ENCODE data around the gene JPT2.

Gene JPT2

DNA sequence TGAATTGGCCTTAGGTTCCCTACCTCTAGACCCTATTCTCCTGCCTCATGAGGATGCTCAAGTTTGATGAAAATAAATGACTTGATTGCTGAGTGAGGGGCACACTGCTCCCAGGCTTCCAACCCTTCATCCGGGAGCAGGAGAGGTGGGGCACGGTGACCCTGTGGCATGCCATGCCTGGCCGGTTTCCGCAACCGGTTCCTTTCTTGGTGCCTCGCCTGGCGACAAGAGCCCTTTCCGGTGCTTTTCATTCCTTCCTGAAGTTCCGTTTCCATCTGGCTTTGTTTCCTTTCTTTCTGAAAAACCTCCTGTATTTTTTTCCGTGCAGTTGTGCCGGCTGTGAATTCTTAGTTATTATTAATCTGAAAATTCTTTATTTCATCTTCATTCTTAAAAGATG, 38.2 kb upstream of the JPT2 start:
- Histone ChIP-seq H3K27me3 (ENCODE audit: control insufficient read depth in 3 of 3, insufficient read depth in 3 of 3, low read depth in 1 of 3, low read length in 3 of 3) (no peaks in the 10 kb centered on the region), H2BK120ac (ENCODE audit: low read depth, low read length) (no peak overlapping the region), H3K4me2 (ENCODE audit: insufficient read depth, low read length, poor library complexity, severe bottlenecking) (no peak overlapping the region), H2BK15ac (ENCODE audit: low read length) (no peak overlapping the region), H3K9ac (ENCODE audit: low read depth, low read length, poor library complexity) (no peak overlapping the region), H4K8ac (ENCODE audit: low read depth, low read length) (no peak overlapping the region), H3K23ac (ENCODE audit: low read depth, low read length, poor library complexity) (no peak overlapping the region), H3K79me1 (ENCODE audit: low read depth, low read length) (peaks cover 13% of the 10 kb centered on the region), H3K4me1 (ENCODE audit: control insufficient read depth in 2 of 2, insufficient read depth in 1 of 2, low read depth in 1 of 2, low read length in 2 of 2) (no peaks in the 10 kb centered on the region), H2AK5ac (ENCODE audit: low read depth, low read length) (no peak overlapping the region), H2AFZ (ENCODE audit: low read length) (no peak overlapping the region), H3K4ac (ENCODE audit: low read length) (no peak overlapping the region), H3K27ac (replicated peaks; ENCODE audit: low read length) (no peak overlapping the region), H2BK5ac (ENCODE audit: low read length) (no peak overlapping the region), H3K4me3 (ENCODE audit: low read length in 2 of 2) (no peak overlapping the region), H3K18ac (ENCODE audit: low read length) (no peak overlapping the region), H2BK12ac (ENCODE audit: low read length) (no peak overlapping the region), H4K91ac (ENCODE audit: low read depth, low read length, poor library complexity) (no peak overlapping the region), H3K9me3 (replicated peaks in 1 of 2; ENCODE audit: control insufficient read depth in 2 of 2, insufficient read depth in 1 of 2, low read depth in 1 of 2, low read length in 2 of 2) (peaks cover 0 to 2% of the 10 kb centered on the region in 2 donors), H3K36me3 (replicated peaks in 1 of 2; ENCODE audit: control insufficient read depth in 2 of 2, insufficient read depth in 2 of 2, low read length in 2 of 2) (peaks cover 52 to 94% of the 10 kb centered on the region in 2 donors), H3K14ac (ENCODE audit: low read length) (no peak overlapping the region)
- WGBS, 2 donors (ENCODE audit: extremely low coverage in 2 of 2, insufficient read length in 2 of 2, insufficient replicate concordance in 1 of 2), result no CpG with 5 or more reads among the region's 11 CpGs
- DNase-seq (ENCODE audit: low spot score), result no peak

DNA sequence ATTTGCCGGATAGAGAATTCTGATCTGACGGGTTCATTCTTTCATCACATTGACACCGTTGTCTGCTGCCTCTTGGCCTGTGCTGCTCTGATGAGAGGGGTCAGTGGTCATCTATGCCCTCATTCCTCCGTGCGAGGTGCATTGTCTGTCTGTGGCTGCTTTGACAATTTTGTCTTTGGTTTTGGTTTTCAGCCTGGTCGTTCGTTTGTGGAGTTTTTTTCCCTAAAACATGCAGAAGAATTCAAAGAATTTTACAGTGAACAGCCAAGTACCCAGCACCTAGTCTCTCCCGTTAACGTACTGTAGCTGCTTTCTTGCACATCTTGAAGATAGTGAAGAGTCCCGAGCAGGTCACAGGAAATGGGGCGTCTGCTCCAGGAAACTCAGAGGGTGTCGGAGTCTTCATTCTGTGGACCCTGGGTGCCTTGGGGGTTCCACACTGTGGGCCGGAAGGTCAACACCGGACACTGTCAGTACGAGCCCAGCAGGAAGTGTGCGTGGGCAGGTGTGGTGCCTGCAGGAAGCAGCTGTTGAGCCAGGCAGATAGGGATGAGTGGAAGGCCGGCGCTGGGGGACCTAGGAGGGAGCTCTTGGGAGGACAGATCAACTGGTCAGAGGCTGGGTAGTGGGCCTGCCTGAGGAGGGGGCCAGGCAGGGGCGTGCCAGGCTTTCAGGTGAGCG, 37.7 kb upstream of the JPT2 start:
- WGBS, 2 donors (ENCODE audit: extremely low coverage in 2 of 2, insufficient read length in 2 of 2, insufficient replicate concordance in 1 of 2), result no CpG with 5 or more reads among the region's 20 CpGs
- Histone ChIP-seq H2AK5ac (ENCODE audit: low read depth, low read length) (no peak overlapping the region), H3K9me3 (replicated peaks in 1 of 2; ENCODE audit: control insufficient read depth in 2 of 2, insufficient read depth in 1 of 2, low read depth in 1 of 2, low read length in 2 of 2) (peaks cover 0 to 2% of the 10 kb centered on the region in 2 donors), H2BK120ac (ENCODE audit: low read depth, low read length) (no peak overlapping the region), H2BK5ac (ENCODE audit: low read length) (no peak overlapping the region), H3K27ac (replicated peaks; ENCODE audit: low read length) (no peak overlapping the region), H4K91ac (ENCODE audit: low read depth, low read length, poor library complexity) (no peak overlapping the region), H3K36me3 (replicated peaks in 1 of 2; ENCODE audit: control insufficient read depth in 2 of 2, insufficient read depth in 2 of 2, low read length in 2 of 2) (peaks cover 54 to 94% of the 10 kb centered on the region in 2 donors), H3K18ac (ENCODE audit: low read length) (no peak overlapping the region), H2BK15ac (ENCODE audit: low read length) (no peak overlapping the region), H2AFZ (ENCODE audit: low read length) (no peak overlapping the region), H3K4me2 (ENCODE audit: insufficient read depth, low read length, poor library complexity, severe bottlenecking) (no peak overlapping the region), H3K27me3 (ENCODE audit: control insufficient read depth in 3 of 3, insufficient read depth in 3 of 3, low read depth in 1 of 3, low read length in 3 of 3) (no peaks in the 10 kb centered on the region), H3K4ac (ENCODE audit: low read length) (no peak overlapping the region), H3K4me1 (ENCODE audit: control insufficient read depth in 2 of 2, insufficient read depth in 1 of 2, low read depth in 1 of 2, low read length in 2 of 2) (no peaks in the 10 kb centered on the region), H3K23ac (ENCODE audit: low read depth, low read length, poor library complexity) (no peak overlapping the region), H2BK12ac (ENCODE audit: low read length) (no peak overlapping the region), H3K14ac (ENCODE audit: low read length) (no peak overlapping the region), H3K4me3 (ENCODE audit: low read length in 2 of 2) (no peak overlapping the region), H3K9ac (ENCODE audit: low read depth, low read length, poor library complexity) (no peak overlapping the region), H3K79me1 (ENCODE audit: low read depth, low read length) (peaks cover 8% of the 10 kb centered on the region), H4K8ac (ENCODE audit: low read depth, low read length) (no peak overlapping the region)
- DNase-seq (ENCODE audit: low spot score), result no peak

DNA sequence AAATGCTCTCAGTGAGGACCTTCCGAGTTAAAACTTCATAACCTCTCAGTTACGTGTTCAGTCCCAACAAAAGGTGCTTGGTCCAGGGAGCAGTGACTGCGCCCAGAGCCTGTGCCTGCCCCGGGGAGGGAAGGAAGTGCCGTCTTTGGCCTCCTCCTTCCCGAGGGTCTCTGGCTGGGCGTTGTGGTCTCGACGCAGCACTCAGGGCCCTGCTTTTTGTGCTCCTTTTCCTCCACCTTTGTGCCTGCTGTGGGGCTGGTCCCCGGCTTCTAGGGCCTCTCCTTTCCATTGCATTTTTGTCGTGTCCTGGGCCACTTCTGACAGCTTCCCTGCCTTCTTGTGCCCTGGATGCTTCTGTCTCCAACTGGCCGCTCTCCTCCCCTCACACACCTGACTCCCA, 36.8 kb upstream of the JPT2 start:
- Histone ChIP-seq H3K4me3 (ENCODE audit: low read length in 2 of 2) (no peak overlapping the region), H3K14ac (ENCODE audit: low read length) (no peak overlapping the region), H3K79me1 (ENCODE audit: low read depth, low read length) (peaks cover 9% of the 10 kb centered on the region), H2AK5ac (ENCODE audit: low read depth, low read length) (no peak overlapping the region), H3K9ac (ENCODE audit: low read depth, low read length, poor library complexity) (no peak overlapping the region), H3K36me3 (replicated peaks in 1 of 2; ENCODE audit: control insufficient read depth in 2 of 2, insufficient read depth in 2 of 2, low read length in 2 of 2) (peaks cover 57 to 98% of the 10 kb centered on the region in 2 donors), H3K4me2 (ENCODE audit: insufficient read depth, low read length, poor library complexity, severe bottlenecking) (no peak overlapping the region), H2BK15ac (ENCODE audit: low read length) (no peak overlapping the region), H3K4ac (ENCODE audit: low read length) (no peak overlapping the region), H2BK12ac (ENCODE audit: low read length) (no peak overlapping the region), H3K18ac (ENCODE audit: low read length) (no peak overlapping the region), H3K27me3 (ENCODE audit: control insufficient read depth in 3 of 3, insufficient read depth in 3 of 3, low read depth in 1 of 3, low read length in 3 of 3) (no peaks in the 10 kb centered on the region), H2BK120ac (ENCODE audit: low read depth, low read length) (no peak overlapping the region), H3K23ac (ENCODE audit: low read depth, low read length, poor library complexity) (no peak overlapping the region), H4K91ac (ENCODE audit: low read depth, low read length, poor library complexity) (no peak overlapping the region), H3K9me3 (replicated peaks in 1 of 2; ENCODE audit: control insufficient read depth in 2 of 2, insufficient read depth in 1 of 2, low read depth in 1 of 2, low read length in 2 of 2) (peaks cover 0 to 2% of the 10 kb centered on the region in 2 donors), H3K4me1 (ENCODE audit: control insufficient read depth in 2 of 2, insufficient read depth in 1 of 2, low read depth in 1 of 2, low read length in 2 of 2) (no peaks in the 10 kb centered on the region), H3K27ac (replicated peaks; ENCODE audit: low read length) (no peak overlapping the region), H2BK5ac (ENCODE audit: low read length) (no peak overlapping the region), H2AFZ (ENCODE audit: low read length) (no peak overlapping the region), H4K8ac (ENCODE audit: low read depth, low read length) (no peak overlapping the region)
- no CpG with 5 or more reads among the region's 12 CpGs for WGBS, 2 donors (ENCODE audit: extremely low coverage in 2 of 2, insufficient read length in 2 of 2, insufficient replicate concordance in 1 of 2)
- no peak for DNase-seq (ENCODE audit: low spot score)

DNA sequence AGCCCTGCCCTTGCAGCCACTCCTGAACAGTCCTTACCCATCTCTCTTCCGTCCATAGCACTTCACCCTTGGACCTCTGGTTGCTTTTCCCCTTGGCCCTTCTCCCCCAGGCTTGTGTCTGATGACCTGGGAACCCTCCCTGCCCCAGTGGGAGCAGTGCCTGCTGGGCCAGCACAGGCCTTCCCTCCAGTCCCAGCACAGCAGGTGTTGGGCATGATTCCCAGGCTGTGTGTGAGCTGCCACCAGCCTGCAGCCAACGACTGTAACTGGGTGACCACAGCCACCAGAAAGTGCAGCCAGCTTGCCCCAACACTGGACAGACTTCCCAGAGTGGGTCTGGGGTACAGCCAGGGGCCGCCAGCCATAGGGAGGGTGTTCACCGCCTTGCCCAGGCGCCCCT, 35.9 kb upstream of the JPT2 start:
- Histone ChIP-seq H3K14ac (ENCODE audit: low read length) (no peak overlapping the region), H3K36me3 (replicated peaks in 1 of 2; ENCODE audit: control insufficient read depth in 2 of 2, insufficient read depth in 2 of 2, low read length in 2 of 2) (peaks cover 55 to 100% of the 10 kb centered on the region in 2 donors), H2BK12ac (ENCODE audit: low read length) (no peak overlapping the region), H3K9ac (ENCODE audit: low read depth, low read length, poor library complexity) (no peak overlapping the region), H3K79me1 (ENCODE audit: low read depth, low read length) (peaks cover 9% of the 10 kb centered on the region), H2BK5ac (ENCODE audit: low read length) (peak overlapping the region; percentile 61), H3K18ac (ENCODE audit: low read length) (no peak overlapping the region), H2AFZ (ENCODE audit: low read length) (no peak overlapping the region), H3K23ac (ENCODE audit: low read depth, low read length, poor library complexity) (no peak overlapping the region), H2BK15ac (ENCODE audit: low read length) (no peak overlapping the region), H3K27ac (replicated peaks; ENCODE audit: low read length) (no peak overlapping the region), H3K9me3 (replicated peaks in 1 of 2; ENCODE audit: control insufficient read depth in 2 of 2, insufficient read depth in 1 of 2, low read depth in 1 of 2, low read length in 2 of 2) (peaks cover 0 to 2% of the 10 kb centered on the region in 2 donors), H3K4me3 (ENCODE audit: low read length in 2 of 2) (peak overlapping the region in 1 of 2 donors; percentile 40), H3K4me2 (ENCODE audit: insufficient read depth, low read length, poor library complexity, severe bottlenecking) (no peak overlapping the region), H3K4ac (ENCODE audit: low read length) (no peak overlapping the region), H3K4me1 (ENCODE audit: control insufficient read depth in 2 of 2, insufficient read depth in 1 of 2, low read depth in 1 of 2, low read length in 2 of 2) (no peaks in the 10 kb centered on the region), H2AK5ac (ENCODE audit: low read depth, low read length) (no peak overlapping the region), H2BK120ac (ENCODE audit: low read depth, low read length) (no peak overlapping the region), H4K91ac (ENCODE audit: low read depth, low read length, poor library complexity) (no peak overlapping the region), H4K8ac (ENCODE audit: low read depth, low read length) (no peak overlapping the region), H3K27me3 (ENCODE audit: control insufficient read depth in 3 of 3, insufficient read depth in 3 of 3, low read depth in 1 of 3, low read length in 3 of 3) (no peaks in the 10 kb centered on the region)
- WGBS, 2 donors (ENCODE audit: extremely low coverage in 2 of 2, insufficient read length in 2 of 2, insufficient replicate concordance in 1 of 2), result no CpG with 5 or more reads among the region's 5 CpGs
- DNase-seq (ENCODE audit: low spot score), result no peak
